PC-9 (cell line): ENCODE results near the gene ATP1B4. TPM values are rescaled to one million over a fixed set of nuclear protein-coding genes. Genes with fewer than 3 reads are reported as not detected.

Experiments used
- BruUV-seq: library from RNA; stranded (reverse); fragments of 400-500 nt; replicated peaks from 2 replicates; lab custom pipeline; 2021; lab: Mats Ljungman, UMichigan
- CTCF ChIA-PET: fragments of 300-600 bp; sonication (Branson Sonifier 250); formaldehyde crosslinking; loops from one replicate; lab custom pipeline; 2022; ENCODE audit warnings: antibody characterized with exemption; lab: Charles Lee
- POLR2A ChIA-PET: fragments of 300-600 bp; sonication (Branson Sonifier 250); formaldehyde crosslinking; loops from one replicate; lab custom pipeline; 2022; ENCODE audit warnings: antibody characterized with exemption; ENCODE audit not compliant: unreplicated experiment; lab: Charles Lee
- DNase-seq, 2 experiments: peaks; one replicate each; pipeline versions ENCODE4 v3.0.0 to v3.0.0-alpha.2; 2015 to 2022; ENCODE audit warnings: mixed read lengths in 1 of 2
- H2AFZ ChIP-seq: fragments of 200-600 bp; sonication (generic); 2 replicates; pipeline ENCODE4 v1.8.1; 2017; ENCODE audit warnings: antibody characterized with exemption
- H3F3A ChIP-seq: fragments of 200-600 bp; sonication (generic); 2 replicates; pipeline ENCODE4 v1.8.1; 2017; ENCODE audit warnings: antibody characterized with exemption, mild to moderate bottlenecking, low read depth; ENCODE audit not compliant: insufficient read depth
- H3K27ac ChIP-seq: fragments of 200-600 bp; sonication (generic); 2 replicates; pipeline ENCODE4 v1.6.1; 2016; ENCODE audit warnings: mixed run types
- H3K27me3 ChIP-seq: fragments of 200-600 bp; sonication (generic); 2 replicates; pipeline ENCODE4 v1.6.1; 2016; ENCODE audit warnings: low read depth, mixed run types; ENCODE audit not compliant: insufficient read depth
- H3K36me3 ChIP-seq: fragments of 200-600 bp; sonication (generic); 2 replicates; pipeline ENCODE4 v1.6.1; 2016; ENCODE audit warnings: low read depth, mixed run types
- H3K4me1 ChIP-seq: fragments of 200-600 bp; sonication (generic); replicated peaks from 2 replicates; pipeline ENCODE4 v1.6.1; 2016; ENCODE audit warnings: mixed run types; ENCODE audit not compliant: insufficient read depth
- H3K4me2 ChIP-seq: fragments of 200-600 bp; sonication (generic); 2 replicates; pipeline ENCODE4 v1.6.1; 2017; ENCODE audit warnings: mixed run types
- H3K4me3 ChIP-seq: fragments of 200-600 bp; sonication (generic); 2 replicates; pipeline ENCODE4 v1.6.1; 2016; ENCODE audit warnings: mixed run types
- H3K79me2 ChIP-seq: fragments of 200-600 bp; sonication (generic); 2 replicates; pipeline ENCODE4 v1.6.1; 2017; ENCODE audit warnings: low read depth, mixed run types
- H3K9me2 ChIP-seq: fragments of 200-600 bp; sonication (generic); 2 replicates; pipeline ENCODE4 v1.8.1; 2017; ENCODE audit warnings: mild to moderate bottlenecking; ENCODE audit not compliant: insufficient read depth
- H3K9me3 ChIP-seq: fragments of 200-600 bp; sonication (generic); 2 replicates; pipeline ENCODE4 v1.8.1; 2016; ENCODE audit warnings: low read depth; ENCODE audit not compliant: insufficient read depth
- H4K20me1 ChIP-seq: fragments of 200-600 bp; sonication (generic); 2 replicates; pipeline ENCODE4 v1.8.1; 2017; ENCODE audit not compliant: insufficient read depth
- CTCF ChIP-seq: fragments of 200-600 bp; sonication (generic); conservative IDR thresholded peaks from 2 replicates; pipeline ENCODE4 v1.6.1; 2017; ENCODE audit warnings: mixed run types, antibody characterized with exemption, mild to moderate bottlenecking, moderate library complexity
- EZH2 ChIP-seq: fragments of 200-600 bp; sonication (generic); IDR thresholded peaks from 2 replicates; pipeline ENCODE4 v1.8.0; 2017; ENCODE audit warnings: antibody characterized with exemption, low read depth
- intact Hi-C: fragments of 100-400 bp; cut with micrococcal nuclease; formaldehyde crosslinking; loops from one replicate; pipeline ENCODE4 v1.10.0; 2022; ENCODE audit not compliant: unreplicated experiment
- total RNA-seq: library from RNA; stranded (reverse); gene quantifications from 2 replicates; pipeline ENCODE4 v1.2.3, GENCODE V29; 2021

Gene ATP1B4
- total RNA-seq, 1 experiment from 2014 or later, result not detected

GRCh38 chrX:120367402-120368109 is 5.7 kb downstream of the ATP1B4 start:
- H3K4me3 ChIP-seq, result no peak overlapping the region
- H3K9me2 ChIP-seq, result no peaks in the 10 kb centered on the region
- H3F3A ChIP-seq, result no peaks in the 10 kb centered on the region
- no peaks in the 10 kb centered on the region for H3K27me3 ChIP-seq
- H2AFZ ChIP-seq, result no peak overlapping the region
- TF ChIP-seq EZH2 (no peak), CTCF (no peak)
- H4K20me1 ChIP-seq, result no peaks in the 10 kb centered on the region
- no peaks in the 10 kb centered on the region for H3K79me2 ChIP-seq
- no peaks in the 10 kb centered on the region for H3K4me1 ChIP-seq
- DNase-seq, result no peak
- H3K9me3 ChIP-seq, result no peaks in the 10 kb centered on the region
- H3K4me2 ChIP-seq, result no peak overlapping the region
- no peak overlapping the region for H3K27ac ChIP-seq
- ChIA-PET POLR2A (interaction anchor here (0.6 kb wide), 1 partner anchor 62 kb away, joined by 5 read pairs; no protein-coding TSS in a partner anchor), CTCF (no interaction called here)
- intact Hi-C loops, result no loop called here
- no TSS peak for BruUV-seq
- no peaks in the 10 kb centered on the region for H3K36me3 ChIP-seq

GRCh38 chrX:120372667-120373370 is 10.9 kb downstream of the ATP1B4 start:
- no peaks in the 10 kb centered on the region for H3K4me1 ChIP-seq
- H3F3A ChIP-seq, result no peaks in the 10 kb centered on the region
- H3K27ac ChIP-seq, result no peak overlapping the region
- no peak overlapping the region for H3K4me3 ChIP-seq
- ChIA-PET CTCF (no interaction called here), POLR2A (no interaction called here)
- H3K36me3 ChIP-seq, result no peaks in the 10 kb centered on the region
- no peaks in the 10 kb centered on the region for H3K27me3 ChIP-seq
- H3K4me2 ChIP-seq, result no peak overlapping the region
- no peaks in the 10 kb centered on the region for H3K9me2 ChIP-seq
- H3K79me2 ChIP-seq, result no peaks in the 10 kb centered on the region
- DNase-seq, result no peak
- TF ChIP-seq EZH2 (no peak), CTCF (no peak)
- no peaks in the 10 kb centered on the region for H3K9me3 ChIP-seq
- H4K20me1 ChIP-seq, result no peaks in the 10 kb centered on the region
- BruUV-seq, result no TSS peak
- no peak overlapping the region for H2AFZ ChIP-seq
- intact Hi-C loops, result no loop called here

- POLR2A ChIA-PET, result interaction anchor here (0.6 kb wide), 1 partner anchor 235 kb away, joined by 3 read pairs; no protein-coding TSS in a partner anchor
- Histone ChIP-seq H3K9me2 (no peaks in the 10 kb centered on the region), H3F3A (no peaks in the 10 kb centered on the region), H2AFZ (no peak overlapping the region), H3K27ac (no peak overlapping the region), H3K4me2 (no peak overlapping the region), H3K4me3 (no peak overlapping the region), H3K27me3 (no peaks in the 10 kb centered on the region), H3K79me2 (no peaks in the 10 kb centered on the region), H3K9me3 (no peaks in the 10 kb centered on the region), H3K36me3 (no peaks in the 10 kb centered on the region), H4K20me1 (no peaks in the 10 kb centered on the region), H3K4me1 (no peaks in the 10 kb centered on the region)
- CTCF ChIA-PET, result interaction anchor here (1.2 kb wide), 1 partner anchor 126 kb away, joined by 3 read pairs; the partner anchor contains the start of gene ZBTB33
- BruUV-seq, result no TSS peak
- no peak for TF ChIP-seq EZH2
- TF ChIP-seq CTCF, result no peak
- intact Hi-C loops, result no loop called here
- no peak for DNase-seq
These were observed 15.3 kb downstream of the ATP1B4 start for GRCh38 chrX:120377179-120377578.
